Occipital lobe (tissue), 2 donors: ENCODE data around the gene MMADHC. TPM values are rescaled to one million over a fixed set of nuclear protein-coding genes. Genes with fewer than 3 reads are reported as not detected.

Experiments used
- DNase-seq: peaks from one replicate; lab custom pipeline; 2025; lab: John Stamatoyannopoulos, UW
- total RNA-seq: library from RNA; depleted of rRNA; stranded (reverse); fragments of >200 nt; gene quantifications from one replicate; pipeline ENCODE4 v1.2.3, GENCODE V29; 2014

MMADHC gene
- total RNA-seq = 137 TPM

DNA sequence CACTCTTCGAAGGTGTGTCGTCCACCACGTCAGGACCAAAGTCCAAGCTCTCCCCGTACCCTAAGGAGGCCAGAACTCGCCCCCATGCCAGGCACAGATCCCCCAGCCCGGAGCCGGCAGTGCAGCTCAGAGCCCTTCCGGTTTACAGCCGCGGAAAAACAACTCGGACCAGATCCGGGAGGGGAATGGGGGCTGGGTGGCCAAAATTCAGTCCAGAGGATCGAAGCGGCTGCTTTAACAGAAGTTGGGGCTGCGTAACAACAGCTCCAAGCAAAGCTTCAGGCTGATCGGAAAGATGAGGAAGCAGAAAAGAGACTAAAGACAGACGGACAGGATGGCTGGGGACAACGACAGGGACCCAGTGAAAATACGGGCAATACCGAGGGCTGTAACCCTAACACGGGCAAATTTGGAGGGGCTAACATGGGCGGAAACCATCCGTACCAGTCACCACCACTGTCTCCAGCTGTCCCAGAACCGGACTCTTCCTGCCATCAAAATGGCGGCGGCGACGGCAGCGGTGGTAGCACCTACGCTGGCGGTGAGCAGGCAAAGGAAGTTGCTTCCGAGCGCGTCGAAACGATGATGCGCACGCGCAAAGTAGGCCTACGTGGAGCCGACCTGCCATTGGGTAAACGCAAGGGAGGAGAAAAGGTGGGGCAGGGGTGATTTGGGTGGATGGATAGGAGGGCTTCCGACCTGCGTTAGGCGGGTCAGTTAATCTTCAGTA lies at the start of gene MMADHC:
TSS of gene MMADHC (minus strand) at position 556 of the 730 bp plus-strand sequence. CDS start 678 bp downstream, outside the sequence.
- peak; percentile 91 for DNase-seq

DNA sequence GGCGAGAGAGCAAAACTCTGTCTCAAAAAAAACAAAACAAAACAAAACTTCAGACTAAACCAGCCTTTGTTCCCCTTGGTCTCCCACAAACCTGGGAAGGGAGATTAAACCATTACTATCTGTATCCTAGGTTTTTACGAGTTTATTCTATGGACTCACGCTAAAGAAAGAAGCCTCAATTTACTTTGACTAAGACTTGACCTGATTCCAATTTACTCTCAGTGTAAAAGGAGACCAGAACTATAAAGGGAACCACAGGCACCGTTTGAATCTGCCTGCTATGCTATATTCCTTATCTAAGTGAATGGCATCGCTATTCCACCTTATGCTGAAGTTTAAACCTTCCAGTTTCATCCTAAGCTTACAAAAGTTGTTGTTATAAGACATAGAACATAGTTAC lies 46.5 kb upstream of the MMADHC start:
- no peak for DNase-seq

DNA sequence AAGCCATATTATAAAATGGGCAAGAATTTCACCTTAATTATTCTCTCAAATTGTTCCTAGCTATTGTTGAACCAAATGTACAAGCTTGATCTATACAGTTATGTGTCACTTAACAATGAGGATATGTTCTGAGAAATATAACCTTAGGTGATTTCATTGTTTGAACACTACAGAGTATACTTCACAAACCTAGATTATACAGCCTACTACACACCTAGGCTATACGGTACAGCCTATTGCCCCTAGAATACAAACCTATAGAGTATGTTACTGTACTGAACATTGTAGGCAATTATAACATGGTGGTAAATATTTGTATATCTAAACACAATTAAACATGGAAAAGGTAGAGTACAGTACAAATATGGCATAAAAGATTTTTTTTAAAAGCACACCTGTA lies 42.9 kb upstream of the MMADHC start:
- DNase-seq = no peak

DNA sequence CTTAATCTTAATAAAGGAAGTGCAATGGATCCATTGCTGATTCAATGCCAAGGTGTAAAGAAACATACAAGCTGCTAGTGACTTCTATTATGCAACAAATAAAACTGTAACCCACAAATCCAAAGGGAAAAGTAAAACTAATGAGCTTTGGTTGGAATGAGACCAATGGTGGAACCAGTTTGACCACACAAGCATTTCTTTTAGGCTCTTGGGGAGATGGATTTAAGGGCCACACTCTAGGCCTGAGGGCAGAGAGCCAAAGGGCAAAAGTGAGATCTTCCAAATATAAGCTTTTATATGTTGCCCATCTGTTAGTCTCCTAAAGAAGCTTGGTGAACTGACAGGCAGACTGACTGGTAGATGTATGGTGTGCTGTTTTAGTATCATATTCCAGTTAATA lies 41.5 kb upstream of the MMADHC start:
- DNase-seq = no peak

DNA sequence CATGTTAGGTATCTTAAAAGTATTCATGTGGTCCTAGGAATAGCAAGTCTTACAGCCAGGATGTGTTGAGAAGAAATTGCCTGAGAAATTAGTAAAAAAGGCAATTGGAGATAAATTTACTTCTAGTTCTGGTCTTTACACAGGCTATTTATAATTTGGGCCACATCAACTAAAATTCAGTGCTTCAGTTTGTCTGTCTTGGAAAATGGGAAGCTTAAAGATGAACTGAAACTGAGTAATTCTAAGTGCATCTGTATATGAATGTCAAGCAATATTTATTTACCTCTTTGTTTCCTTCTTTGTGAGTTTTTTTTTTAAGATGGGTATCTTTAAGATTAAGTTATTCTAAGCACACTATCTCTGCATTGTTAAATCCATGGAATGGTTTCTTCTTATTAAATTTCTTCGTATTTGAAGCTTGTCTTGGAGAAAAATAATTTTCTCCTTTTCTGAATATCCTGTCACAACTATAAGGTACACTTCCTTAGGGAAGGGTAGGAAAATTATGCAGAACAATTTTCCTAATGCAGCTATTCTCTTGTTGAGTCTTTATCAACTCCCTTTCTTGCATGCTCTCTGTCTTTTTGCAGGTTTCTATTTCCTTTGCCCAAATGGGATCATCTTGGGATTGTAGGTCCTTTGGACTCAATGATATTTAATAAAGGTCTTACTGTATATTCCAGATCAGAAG lies 39.7 kb upstream of the MMADHC start:
- no peak for DNase-seq

DNA sequence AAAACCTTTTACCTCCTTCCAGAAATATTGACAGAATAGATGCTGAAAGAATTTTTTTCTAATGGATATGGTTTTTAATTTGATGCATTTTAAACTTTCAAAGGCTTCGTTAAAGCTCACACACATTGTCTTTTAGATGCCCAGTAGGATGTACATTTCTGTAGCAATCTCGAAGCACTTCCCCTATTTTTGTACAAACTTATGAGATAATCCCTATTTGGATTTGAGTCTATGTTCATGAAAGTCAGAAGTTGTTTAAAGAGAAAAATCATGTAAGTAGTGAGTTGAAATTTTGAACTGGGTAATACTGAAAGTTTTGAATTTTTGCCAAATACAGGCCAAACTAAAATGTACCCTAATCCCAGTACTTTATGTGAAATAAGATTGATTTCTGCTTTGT lies 38.1 kb upstream of the MMADHC start:
- no peak for DNase-seq

DNA sequence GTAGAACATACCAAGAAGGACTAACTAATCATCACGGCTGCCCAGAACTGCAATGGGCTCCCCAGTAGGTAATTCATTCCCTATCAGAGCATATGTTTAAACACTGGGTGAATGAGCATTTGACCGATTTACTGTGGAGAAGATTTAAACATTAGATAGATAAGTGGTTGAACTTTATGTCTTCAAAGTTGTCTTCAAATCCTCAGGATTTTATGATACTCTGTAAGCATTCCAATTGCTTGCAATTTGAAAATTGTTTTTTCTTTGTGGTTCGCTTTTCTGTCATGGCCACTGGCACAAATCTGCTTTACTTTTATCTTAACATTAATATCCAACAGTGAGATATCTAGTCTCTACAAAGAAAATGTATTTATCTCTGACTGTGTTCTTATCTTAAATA lies 37.7 kb upstream of the MMADHC start:
- no peak for DNase-seq

DNA sequence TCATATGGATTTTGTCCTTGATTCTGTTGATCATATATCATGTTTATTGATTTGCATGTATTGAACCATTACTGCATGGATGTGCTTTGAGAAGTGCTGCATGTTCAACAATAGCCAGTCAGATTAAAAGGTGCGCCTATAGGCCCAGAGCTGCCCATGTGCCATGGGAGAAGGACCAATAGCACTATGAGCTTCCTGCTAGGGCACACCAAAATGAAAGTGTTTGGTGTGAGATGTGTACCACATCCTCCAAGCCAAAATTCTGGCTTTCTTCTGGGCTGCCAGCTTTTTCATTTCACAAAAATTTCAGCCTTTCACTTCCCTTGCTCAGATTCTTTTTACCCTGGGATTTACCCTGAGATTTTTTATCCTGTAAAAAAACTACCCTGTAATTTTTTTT lies 34.8 kb upstream of the MMADHC start:
- DNase-seq = no peak

DNA sequence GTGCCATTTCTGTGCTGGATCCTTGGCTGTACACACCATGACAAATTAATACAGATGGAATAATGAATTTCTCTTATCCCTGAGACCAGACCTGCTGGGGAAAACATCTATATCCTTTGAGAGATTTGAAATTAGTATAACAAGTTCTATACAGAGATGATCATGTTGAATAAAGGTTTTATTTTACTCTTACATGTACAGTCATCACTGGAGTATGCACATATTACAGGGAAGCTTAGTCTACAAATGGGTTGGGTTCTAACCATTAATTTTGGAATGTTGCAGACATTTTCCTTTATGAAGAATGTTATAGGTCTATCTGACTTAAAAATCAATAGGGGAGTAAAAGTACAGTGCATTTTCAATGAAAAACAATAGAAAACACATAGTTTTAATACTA lies 29.9 kb upstream of the MMADHC start:
- DNase-seq = no peak

DNA sequence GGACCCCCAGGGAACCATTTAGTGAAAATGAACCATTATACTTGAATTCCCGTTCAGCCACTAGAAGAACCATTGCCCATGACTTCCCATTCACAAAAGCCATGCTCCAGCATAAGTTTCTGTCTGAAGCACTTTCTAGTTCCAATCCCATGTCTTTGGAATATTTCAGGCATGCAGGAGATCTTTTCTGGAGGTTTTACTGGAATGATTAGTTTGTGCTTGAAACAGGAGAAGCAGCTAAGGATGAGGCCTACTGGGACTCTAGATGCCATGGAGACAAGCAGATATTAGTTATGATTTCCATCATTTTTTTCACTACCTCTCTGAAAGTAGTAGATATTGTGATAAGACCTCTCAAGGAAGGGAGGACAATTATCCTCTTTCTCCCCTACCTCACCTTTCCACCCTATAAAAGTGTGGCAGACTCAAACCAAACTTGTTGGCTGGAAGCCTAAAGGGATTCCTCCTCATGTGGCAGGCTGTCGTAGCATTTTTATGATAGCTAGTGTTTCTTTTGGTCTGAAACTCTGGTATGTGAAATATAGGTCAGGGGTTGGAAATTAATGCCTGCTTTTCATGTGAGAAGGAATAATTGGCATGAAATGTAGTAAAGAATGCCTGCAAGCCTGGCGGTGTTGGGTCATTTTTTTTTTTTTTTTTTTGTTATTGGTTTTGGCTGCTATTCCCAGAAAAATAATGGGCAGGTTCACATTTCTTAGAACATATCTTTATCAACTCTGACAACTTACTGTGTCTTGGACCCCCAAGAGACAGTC lies 29.3 kb upstream of the MMADHC start:
- DNase-seq = no peak

DNA sequence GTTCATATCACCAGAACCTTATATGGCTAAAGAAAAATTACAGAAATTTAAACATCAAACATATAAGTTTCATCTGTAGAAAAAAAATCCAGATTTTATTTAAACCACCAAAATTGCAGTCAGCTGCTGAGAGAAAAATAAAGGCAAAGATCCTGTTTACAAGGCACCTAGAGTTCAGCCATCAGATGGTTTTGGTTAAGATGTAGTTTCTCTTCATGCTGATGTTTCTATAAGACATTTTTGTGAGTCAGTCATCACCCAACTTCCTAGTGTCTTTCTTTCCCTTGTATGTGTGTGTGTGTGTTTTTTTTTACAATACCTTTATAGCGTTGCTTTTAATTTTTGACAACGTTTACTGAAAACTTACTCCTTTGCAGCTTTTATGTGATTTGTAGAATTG lies 26.1 kb upstream of the MMADHC start:
- no peak for DNase-seq

DNA sequence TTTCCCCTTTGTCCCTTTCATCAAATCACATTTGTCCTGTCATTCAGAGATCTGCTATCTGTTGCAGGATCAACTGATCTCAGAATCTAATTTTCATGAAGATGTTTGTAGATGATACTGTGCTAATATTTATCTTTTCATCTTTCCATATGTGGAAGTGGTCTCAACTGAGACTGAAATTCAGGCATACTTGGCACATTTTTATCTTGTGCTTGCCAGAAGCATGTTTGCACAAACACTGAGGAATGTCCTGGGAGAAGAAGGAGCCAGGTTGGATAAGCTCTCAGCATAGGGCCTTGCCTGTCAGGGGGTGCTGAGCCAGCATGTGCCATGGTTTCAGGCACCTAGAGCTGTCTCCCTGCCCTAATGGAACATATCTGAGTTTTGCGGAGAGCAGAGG lies 24.5 kb upstream of the MMADHC start:
- no peak for DNase-seq

DNA sequence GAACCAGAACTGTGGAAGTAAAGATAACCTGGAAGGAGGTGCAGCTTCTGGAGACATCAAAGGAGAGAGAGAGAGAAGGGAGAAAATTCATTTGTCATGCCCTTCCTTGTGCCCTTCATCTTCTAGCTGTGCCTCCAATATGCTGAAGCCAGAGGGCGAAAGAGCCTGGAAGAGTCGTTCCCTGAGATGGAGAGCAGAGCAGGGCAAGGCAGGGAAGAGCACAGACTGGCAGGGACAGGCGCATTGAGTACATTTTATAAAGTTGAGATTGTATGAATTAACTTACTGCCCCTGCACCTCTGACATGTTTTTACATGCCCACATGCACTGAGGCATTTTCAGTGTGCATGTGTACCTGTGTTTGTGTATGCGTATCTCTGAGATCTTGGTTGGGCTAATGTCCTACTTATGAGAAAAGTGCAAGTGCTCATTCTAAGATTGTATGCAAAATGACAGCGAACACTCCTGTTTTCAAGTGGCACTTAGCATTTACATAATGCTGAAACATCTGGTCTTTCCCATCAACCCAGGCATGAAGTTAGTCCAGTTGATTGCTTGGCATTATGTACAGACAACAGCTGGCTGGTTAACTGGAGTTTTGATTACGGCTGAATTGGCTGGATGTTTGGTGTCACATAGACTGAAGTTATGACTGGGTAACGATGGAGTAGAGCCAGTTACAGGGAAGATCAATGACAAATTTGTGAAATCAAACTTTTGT lies 23.7 kb upstream of the MMADHC start:
- DNase-seq = no peak

DNA sequence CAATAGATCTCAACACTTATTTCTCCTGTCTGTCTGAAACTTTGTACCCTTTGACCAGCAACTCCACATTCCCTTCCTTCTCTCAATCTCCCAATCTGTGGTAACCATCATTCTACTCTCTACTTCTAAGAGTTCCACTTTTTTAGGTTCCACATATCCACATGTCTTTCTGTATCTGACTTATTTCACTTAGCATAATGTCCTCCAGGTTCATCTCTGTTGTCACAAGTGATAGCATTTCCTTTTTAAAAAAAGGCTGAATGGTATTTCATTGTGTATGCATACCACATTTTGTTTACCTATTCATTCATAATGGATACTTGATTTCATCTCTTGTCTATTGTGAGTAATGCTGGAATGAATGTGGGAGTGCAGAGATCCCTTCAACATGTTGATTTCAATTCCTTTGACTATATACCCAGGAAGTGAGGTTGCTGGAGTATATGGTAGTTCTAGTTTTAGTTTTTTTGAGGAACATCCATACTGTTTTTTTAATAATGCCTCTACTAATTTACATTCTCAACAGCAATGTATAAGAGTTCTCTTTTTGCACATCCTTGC lies 18.8 kb upstream of the MMADHC start:
- DNase-seq = no peak

DNA sequence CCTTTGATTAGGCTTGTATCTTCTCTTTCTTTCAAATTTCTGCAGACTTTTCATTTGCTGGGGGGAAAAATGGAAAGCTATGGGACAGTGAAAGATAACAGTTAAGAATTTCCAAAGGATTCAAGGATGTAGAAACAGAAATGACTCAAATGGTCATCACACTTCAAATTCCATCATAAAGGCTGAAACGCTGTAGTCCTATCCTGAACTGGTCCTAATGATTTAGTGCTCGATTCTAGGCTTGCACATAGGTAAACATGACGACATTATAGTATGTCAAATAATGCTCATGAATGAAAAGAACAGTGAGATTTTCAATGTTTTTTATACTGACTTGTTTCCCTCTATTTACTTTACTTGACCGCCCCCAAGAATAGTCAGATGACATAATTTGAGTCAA lies 15.7 kb upstream of the MMADHC start:
- DNase-seq = no peak

DNA sequence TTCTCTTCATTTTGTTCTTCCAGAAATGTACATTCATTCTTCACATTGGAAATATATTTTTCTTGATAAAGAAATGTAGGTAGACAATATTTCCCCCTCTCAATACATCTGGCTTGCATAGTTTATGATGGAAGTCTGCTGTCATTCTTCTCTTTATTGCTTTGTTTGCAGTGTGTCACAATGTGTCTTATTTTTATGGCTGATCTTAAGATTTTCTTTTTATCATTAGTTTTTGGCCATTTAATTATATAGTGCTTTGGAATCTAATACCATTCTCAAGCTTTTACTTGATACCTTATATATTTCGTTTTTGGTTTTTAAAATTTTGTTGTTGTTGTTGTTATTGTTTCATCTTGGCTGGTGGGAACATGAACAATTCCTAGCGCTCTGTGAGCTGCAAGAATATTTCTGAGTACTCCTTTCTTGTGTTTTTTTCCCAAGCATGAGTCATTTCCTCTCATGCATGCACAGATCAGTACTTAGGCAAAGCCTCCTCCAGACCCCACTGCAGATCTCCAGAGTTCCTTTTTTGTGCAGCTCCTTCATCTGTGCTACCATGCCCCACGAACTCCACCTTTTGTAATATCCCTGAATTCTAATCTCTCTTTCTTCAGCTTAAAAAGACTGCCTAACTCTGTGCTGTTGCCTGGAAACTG lies 13.7 kb upstream of the MMADHC start:
- no peak for DNase-seq

DNA sequence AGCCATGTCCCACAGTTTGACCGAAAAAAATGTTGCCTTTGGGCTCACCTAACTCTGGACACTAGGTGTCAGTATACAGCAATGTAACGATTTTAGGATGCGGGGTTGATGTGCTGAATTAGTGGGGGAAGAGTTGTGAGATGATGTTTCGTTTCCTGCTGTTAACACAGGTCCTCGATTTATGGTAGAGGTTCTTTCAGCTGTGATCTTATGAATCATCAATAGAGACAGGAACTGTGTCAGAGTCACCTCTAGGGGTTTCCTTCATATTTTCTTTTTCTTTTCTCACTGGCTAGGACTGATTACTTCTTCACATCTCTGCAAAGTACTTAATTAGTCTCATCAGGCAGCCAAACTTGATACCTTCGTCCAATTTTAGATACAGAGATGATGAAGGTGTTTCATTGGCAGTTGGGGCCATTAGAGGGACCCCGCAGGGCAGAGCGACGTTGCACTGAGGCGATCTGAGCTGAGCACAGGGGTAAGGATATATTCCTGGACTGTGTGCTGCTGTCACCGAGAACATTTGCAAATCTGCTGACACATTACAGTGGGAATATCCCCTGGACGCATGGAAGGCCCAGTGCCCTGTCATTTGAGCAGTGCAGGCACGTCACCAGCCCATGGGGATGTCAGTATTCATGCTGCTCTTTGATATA lies 10.2 kb upstream of the MMADHC start:
- DNase-seq = peak; percentile 24

DNA sequence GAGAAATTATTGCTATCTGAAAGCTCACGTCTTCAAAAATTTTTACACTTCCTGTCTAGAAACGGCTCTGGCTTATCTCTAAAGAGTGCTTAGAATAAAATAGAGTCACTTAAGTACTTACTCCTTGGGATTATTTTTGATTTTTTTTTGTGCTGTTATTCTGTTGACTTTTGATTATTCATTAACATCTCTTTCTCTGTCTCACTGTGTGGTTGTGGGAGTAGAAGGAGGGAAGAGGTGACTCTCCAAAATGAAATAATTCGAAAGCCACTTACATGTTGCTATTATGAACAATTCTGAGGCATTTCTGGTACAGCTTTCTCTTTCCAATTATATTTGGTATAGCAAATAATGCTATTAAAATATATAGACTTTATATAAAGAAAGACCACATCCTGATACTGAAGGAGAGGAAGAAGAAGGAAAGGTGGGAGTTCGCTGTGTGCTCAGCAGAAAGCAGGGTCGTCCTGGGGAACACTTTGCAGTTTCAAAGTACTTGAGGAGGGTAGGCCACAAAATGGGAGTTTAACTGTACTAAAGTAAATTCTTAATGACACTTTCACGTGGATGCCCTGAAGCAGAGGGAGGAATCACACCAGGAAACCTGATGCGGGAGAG lies 9.6 kb upstream of the MMADHC start:
- no peak for DNase-seq

DNA sequence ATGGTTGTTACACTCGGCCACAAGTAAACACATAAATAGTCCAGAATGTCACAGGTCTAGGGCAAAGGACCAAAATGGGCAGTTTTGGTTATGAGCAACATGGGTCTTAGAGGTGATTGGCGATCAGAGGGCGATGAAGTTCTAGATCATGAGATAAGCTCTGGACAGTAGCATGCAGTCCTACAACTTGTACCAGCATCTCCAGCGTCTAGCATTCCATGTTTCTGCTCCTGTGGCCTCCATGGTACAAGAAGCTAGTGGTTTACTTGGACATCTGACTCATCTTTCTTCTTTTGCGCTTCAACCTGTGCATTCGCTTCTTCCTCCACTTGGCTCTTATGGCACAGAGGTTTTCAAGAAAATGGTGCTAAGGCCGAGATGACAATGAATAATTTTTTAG lies 8.9 kb upstream of the MMADHC start:
- DNase-seq = no peak
